ENCODE results near the gene TP53RK. TPM values are rescaled to one million over a fixed set of nuclear protein-coding genes. Genes with fewer than 3 reads are reported as not detected.

Gene TP53RK
- total and polyA plus RNA-seq, 4 donors: 4.7 to 12.8 (median 6.8) TPM

GRCh38 chr20:46698788-46699187 is 9.5 kb upstream of the TP53RK start (continued):
- TF ChIP-seq REST (IDR thresholded peaks at IDR 0.05) (no peak), YY1 (IDR thresholded peaks at IDR 0.05) (no peak), SP1 (IDR thresholded peaks at IDR 0.05) (no peak), FOXA2 (IDR thresholded peaks at IDR 0.05) (no peak), HNF4A (conservative IDR thresholded peaks at IDR 0.05) (no peak), HNF4G (IDR thresholded peaks at IDR 0.05) (no peak)

- no peaks in the 10 kb centered on the region for H3K36me3 ChIP-seq (ENCODE audit: control insufficient read depth in 4 of 4, insufficient read depth in 3 of 4, low read depth in 1 of 4, low read length in 3 of 4)
- TF ChIP-seq NR2F2 (IDR thresholded peaks at IDR 0.05) (no peak), YY1 (IDR thresholded peaks at IDR 0.05) (no peak), RAD21 (IDR thresholded peaks at IDR 0.05) (no peak), GABPA (IDR thresholded peaks at IDR 0.05 in 1 of 2, conservative IDR thresholded peaks at IDR 0.05 in 1 of 2) (no peak), CTCF (IDR thresholded peaks at IDR 0.05; ENCODE audit: low read depth, low read length, missing input control) (no peak), SP1 (IDR thresholded peaks at IDR 0.05) (no peak), ZBTB33 (IDR thresholded peaks at IDR 0.05) (no peak)
- no peaks in the 10 kb centered on the region for H3K27me3 ChIP-seq (ENCODE audit: control insufficient read depth in 4 of 4, insufficient read depth in 4 of 4, low read length in 3 of 4)
- no peak overlapping the region for H3K27ac ChIP-seq (ENCODE audit: low read depth in 1 of 2, low read length in 2 of 2)
- 82% methylated on average over 3 of the region's 3 CpGs for whole genome bisulfite sequencing
- no peaks in the 10 kb centered on the region for H3K9me3 ChIP-seq (ENCODE audit: control insufficient read depth in 4 of 4, low read length in 3 of 4)
- peaks cover 0 to 10% (median 1%) of the 10 kb centered on the region in 4 donors for H3K4me1 ChIP-seq (ENCODE audit: control insufficient read depth in 4 of 4, insufficient read depth in 4 of 4, low read length in 3 of 4)
- no peak for DNase-seq (ENCODE audit: low spot score)
- H3K9ac ChIP-seq (ENCODE audit: low read depth in 1 of 2, low read length in 2 of 2): no peak overlapping the region
- no peak overlapping the region for H3K4me3 ChIP-seq (ENCODE audit: low read depth in 1 of 3, low read length in 3 of 3)
Measured at GRCh38 chr20:46696791-46697279, 7.6 kb upstream of the TP53RK start.

- Histone ChIP-seq H3K9ac (ENCODE audit: low read depth in 1 of 2, low read length in 2 of 2) (no peak overlapping the region), H3K9me3 (ENCODE audit: control insufficient read depth in 4 of 4, low read length in 3 of 4) (no peaks in the 10 kb centered on the region), H3K27me3 (ENCODE audit: control insufficient read depth in 4 of 4, insufficient read depth in 4 of 4, low read length in 3 of 4) (no peaks in the 10 kb centered on the region), H3K36me3 (ENCODE audit: control insufficient read depth in 4 of 4, insufficient read depth in 3 of 4, low read depth in 1 of 4, low read length in 3 of 4) (no peaks in the 10 kb centered on the region), H3K27ac (ENCODE audit: low read depth in 1 of 2, low read length in 2 of 2) (no peak overlapping the region), H3K4me1 (ENCODE audit: control insufficient read depth in 4 of 4, insufficient read depth in 4 of 4, low read length in 3 of 4) (peaks cover 0 to 7% (median 0%) of the 10 kb centered on the region in 4 donors), H3K4me3 (ENCODE audit: low read depth in 1 of 3, low read length in 3 of 3) (no peak overlapping the region)
- WGBS: 71% methylated on average over 3 of the region's 3 CpGs
- TF ChIP-seq FOXA1 (IDR thresholded peaks at IDR 0.05): no peak
- DNase-seq (ENCODE audit: low spot score): no peak
Measured at GRCh38 chr20:46695892-46696291, 6.6 kb upstream of the TP53RK start.
